Right lobe of liver (tissue), 4 donors: ENCODE data around the gene GRM7.

Experiments
- CTCF ChIP-seq, 4 donors: fragments of 200-600 bp in 3 of 4; fragments of 450-650 bp in 1 of 4; IDR thresholded peaks; one replicate each; pipeline versions ENCODE4 v1.5.1 to v1.8.0; 2016 to 2022; ENCODE audit warnings: antibody characterized with exemption in 4 of 4, mild to moderate bottlenecking in 2 of 4
- POLR2A ChIP-seq: fragments of 450-650 bp; IDR thresholded peaks from one replicate; pipeline ENCODE4 v1.6.1; 2017; ENCODE audit warnings: antibody characterized with exemption, mild to moderate bottlenecking
- donor health status: DM: no; HTN: no; CAD: no.
- donor health status: DM: no; HTN: no; CAD: no.
- donor health status: DM: no; HTN: yes; CAD: no.

DNA sequence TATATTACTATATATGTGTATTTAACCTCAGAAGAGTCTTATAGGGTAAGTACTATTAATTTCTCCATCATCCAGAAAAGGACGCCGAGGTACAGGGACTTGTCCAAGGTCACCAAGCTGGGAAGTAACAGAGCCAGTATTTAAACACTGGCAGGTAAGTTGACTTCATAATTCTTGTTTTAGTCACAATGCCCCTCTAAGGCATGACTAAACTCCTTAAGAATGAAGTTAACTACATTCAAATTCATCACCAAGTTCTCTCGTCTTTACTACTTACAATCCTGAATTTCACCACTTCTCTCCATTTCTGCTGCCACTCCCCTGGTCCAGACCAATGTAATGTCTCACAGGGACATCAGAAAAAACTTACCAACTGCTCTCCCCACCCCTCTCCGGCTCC is 312.1 kb downstream of the GRM7 start:
- no peak for TF ChIP-seq CTCF (IDR thresholded peaks at IDR 0.05)
- TF ChIP-seq POLR2A: no peak
